BE2C (cell line): Measurements from ENCODE around the gene AMFR. TPM values are rescaled to one million over a fixed set of nuclear protein-coding genes. Genes with fewer than 3 reads are reported as not detected.

Source experiments
- DNase-seq: peaks from one replicate; pipeline ENCODE4 v3.0.0-alpha.2; 2020
- H3K27me3 ChIP-seq: fragments of 250-450 bp; sonication (Bioruptor Pico); 2 replicates; pipeline ENCODE4 v1.5.1; 2020; ENCODE audit warnings: mild to moderate bottlenecking
- H3K36me3 ChIP-seq: fragments of 250-450 bp; sonication (Bioruptor Pico); 2 replicates; pipeline ENCODE4 v1.5.1; 2020; ENCODE audit warnings: mild to moderate bottlenecking
- H3K4me1 ChIP-seq: fragments of 250-450 bp; sonication (Bioruptor Pico); 2 replicates; pipeline ENCODE4 v1.5.1; 2020
- H3K4me3 ChIP-seq: 2 replicates; pipeline ENCODE4 v1.5.1; 2011; ENCODE audit warnings: low read depth, low read length
- H3K9me3 ChIP-seq: fragments of 250-450 bp; sonication (Bioruptor Pico); 2 replicates; pipeline ENCODE4 v1.5.1; 2020
- polyA plus RNA-seq: library from polyadenylated mRNA; unstranded; fragments of >200 nt; gene quantifications from one replicate; pipeline ENCODE4 v1.2.1, GENCODE V29; 2012; ENCODE audit warnings: low read depth, missing spikeins; ENCODE audit not compliant: insufficient read length, insufficient read depth
- TF ChIP-seq, protein P1 (sequence below): IDR thresholded peaks from 2 replicates; pipeline ENCODE4 v1.5.1; 2012; ENCODE audit warnings: mild to moderate bottlenecking, low read depth, low read length

AMFR gene
- 47.8 TPM for polyA plus RNA-seq

DNA sequence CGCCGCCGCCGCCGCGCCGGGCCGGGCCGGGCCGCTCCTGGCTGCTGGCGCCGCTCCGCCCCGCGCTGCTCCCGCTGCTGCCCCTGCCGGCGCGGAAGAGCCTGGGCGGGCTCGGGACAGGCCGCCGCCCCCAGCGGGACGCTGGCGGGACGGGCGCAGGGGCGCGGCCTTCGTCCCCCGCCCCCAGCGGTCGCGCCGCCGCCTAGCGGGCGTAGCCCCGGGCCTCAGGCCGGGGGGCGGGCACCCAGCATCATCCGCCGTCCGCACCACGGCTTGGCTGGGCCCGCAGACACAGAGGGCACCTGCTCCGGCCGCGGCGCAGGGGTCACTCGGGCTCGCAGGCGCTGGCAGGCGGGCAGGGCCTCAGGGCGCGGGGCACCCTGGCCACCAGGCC lies at the start of gene AMFR:
AMFR (minus strand) TSS at position 107 of the 394 bp plus-strand sequence. CDS start 218 bp downstream, outside the sequence.
- Histone ChIP-seq H3K4me1 (peaks cover 7% of the 10 kb centered on the region), H3K4me3 (peak within 1 kb of the TSS; percentile 80), H3K27me3 (no peaks in the 10 kb centered on the region), H3K9me3 (no peaks in the 10 kb centered on the region), H3K36me3 (peaks cover 6% of the 10 kb centered on the region)
- peak; percentile 84 for DNase-seq
- TF ChIP-seq, protein P1, sequence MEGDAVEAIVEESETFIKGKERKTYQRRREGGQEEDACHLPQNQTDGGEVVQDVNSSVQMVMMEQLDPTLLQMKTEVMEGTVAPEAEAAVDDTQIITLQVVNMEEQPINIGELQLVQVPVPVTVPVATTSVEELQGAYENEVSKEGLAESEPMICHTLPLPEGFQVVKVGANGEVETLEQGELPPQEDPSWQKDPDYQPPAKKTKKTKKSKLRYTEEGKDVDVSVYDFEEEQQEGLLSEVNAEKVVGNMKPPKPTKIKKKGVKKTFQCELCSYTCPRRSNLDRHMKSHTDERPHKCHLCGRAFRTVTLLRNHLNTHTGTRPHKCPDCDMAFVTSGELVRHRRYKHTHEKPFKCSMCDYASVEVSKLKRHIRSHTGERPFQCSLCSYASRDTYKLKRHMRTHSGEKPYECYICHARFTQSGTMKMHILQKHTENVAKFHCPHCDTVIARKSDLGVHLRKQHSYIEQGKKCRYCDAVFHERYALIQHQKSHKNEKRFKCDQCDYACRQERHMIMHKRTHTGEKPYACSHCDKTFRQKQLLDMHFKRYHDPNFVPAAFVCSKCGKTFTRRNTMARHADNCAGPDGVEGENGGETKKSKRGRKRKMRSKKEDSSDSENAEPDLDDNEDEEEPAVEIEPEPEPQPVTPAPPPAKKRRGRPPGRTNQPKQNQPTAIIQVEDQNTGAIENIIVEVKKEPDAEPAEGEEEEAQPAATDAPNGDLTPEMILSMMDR: peak; percentile 13; the same call in 1 of the 2 replicates

DNA sequence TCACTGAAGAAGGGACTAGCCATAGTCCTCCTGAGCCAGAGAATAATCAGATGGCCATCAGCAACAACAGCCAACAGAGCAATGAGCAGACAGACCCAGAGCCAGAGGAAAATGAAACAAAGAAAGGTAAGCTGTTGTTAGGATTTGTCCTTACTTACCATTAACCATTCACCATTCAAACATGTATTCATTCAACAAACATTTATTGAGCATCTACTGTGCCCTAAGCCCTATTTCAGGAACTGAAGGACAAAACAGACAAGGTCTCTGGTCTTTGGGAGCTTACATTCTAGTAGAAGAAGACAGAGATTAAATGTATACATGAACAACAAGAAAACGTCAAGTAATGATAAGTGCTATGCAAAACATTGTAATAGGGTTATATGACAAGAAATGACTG lies 45.3 kb upstream of the AMFR start:
- Histone ChIP-seq H3K36me3 (peaks cover 92% of the 10 kb centered on the region), H3K4me1 (no peaks in the 10 kb centered on the region), H3K27me3 (no peaks in the 10 kb centered on the region), H3K9me3 (no peaks in the 10 kb centered on the region), H3K4me3 (no peak overlapping the region)
- DNase-seq: no peak
- TF ChIP-seq, protein P1: no peak

GRCh38 chr16:56470232-56470631 lies 44.9 kb upstream of the AMFR start:
- Histone ChIP-seq H3K4me3 (no peak overlapping the region), H3K4me1 (peaks cover 2% of the 10 kb centered on the region; the same call in 1 of the 2 replicates), H3K27me3 (no peaks in the 10 kb centered on the region), H3K36me3 (peaks cover 91% of the 10 kb centered on the region), H3K9me3 (no peaks in the 10 kb centered on the region)
- no peak for DNase-seq
- TF ChIP-seq, protein P1: no peak

DNA sequence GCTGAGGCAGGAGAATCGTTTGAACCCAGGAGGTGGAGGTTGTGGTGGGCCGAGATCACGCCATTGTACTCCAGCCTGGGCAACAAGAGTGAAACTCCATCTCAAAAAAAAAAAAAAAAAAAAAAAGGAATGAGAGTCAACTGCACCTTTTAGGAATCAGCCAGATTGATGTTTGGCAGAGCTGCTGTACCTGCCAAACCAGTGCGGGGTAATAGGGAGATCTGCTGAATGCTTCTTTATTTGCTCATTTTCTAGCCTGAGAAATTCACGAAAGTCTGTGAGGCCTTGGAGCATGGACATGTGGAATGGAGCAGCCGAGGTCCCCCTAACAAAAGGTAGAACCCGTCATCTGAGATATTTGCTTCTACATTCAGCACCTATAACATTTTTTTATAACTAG lies 44.4 kb upstream of the AMFR start:
- DNase-seq: no peak
- TF ChIP-seq, protein P1: no peak
- Histone ChIP-seq H3K27me3 (no peaks in the 10 kb centered on the region), H3K4me1 (peaks cover 3% of the 10 kb centered on the region; the same call in 1 of the 2 replicates), H3K4me3 (no peak overlapping the region), H3K9me3 (no peaks in the 10 kb centered on the region), H3K36me3 (peaks cover 87% of the 10 kb centered on the region)

DNA sequence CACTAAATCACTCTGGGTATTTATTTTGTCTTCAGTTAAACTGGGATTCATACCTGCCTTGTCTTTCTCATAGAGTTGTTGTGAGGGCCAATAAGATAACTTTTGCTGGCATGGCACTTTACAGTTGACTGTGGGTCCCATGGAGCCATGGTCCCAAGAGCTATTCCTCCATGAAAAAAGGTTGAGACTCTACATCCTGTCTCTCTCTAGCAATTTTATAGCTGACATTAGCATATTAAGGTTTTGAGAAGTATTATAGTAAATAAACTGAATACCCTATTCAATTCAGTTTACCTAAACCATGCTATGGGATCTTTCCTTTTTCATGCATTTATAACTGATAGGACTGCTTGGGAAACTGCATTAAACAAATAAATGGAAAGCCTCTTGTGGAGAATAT lies 43.5 kb upstream of the AMFR start:
- no peak for DNase-seq
- Histone ChIP-seq H3K36me3 (peaks cover 84% of the 10 kb centered on the region), H3K4me3 (no peak overlapping the region), H3K9me3 (no peaks in the 10 kb centered on the region), H3K27me3 (no peaks in the 10 kb centered on the region), H3K4me1 (peaks cover 3% of the 10 kb centered on the region)
- TF ChIP-seq, protein P1: no peak

DNA sequence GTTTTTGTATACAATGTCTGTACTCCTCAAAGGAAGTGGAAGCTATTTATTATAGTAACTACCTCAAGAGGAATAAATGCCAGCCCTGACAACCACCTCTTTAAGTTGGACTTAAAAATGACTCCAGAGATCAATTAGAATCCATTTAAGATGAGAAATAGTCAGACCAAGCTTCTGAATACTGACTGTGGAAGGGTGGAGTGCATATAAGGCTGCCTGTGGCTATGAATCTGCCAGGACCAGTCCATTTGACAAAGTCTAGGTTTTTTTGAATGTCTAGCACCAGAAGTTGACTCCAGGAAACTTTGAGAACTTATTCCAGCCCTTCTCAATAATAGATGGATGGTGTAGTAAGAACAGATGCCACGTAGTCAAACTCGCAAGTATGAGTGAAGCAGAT lies 41.0 kb upstream of the AMFR start:
- Histone ChIP-seq H3K4me3 (no peak overlapping the region), H3K27me3 (no peaks in the 10 kb centered on the region), H3K4me1 (peaks cover 3% of the 10 kb centered on the region), H3K36me3 (peaks cover 70% of the 10 kb centered on the region), H3K9me3 (no peaks in the 10 kb centered on the region)
- no peak for DNase-seq
- TF ChIP-seq, protein P1: no peak
